PC-3 (cell line): Measurements from ENCODE around the gene MON1B. TPM values are rescaled to one million over a fixed set of nuclear protein-coding genes. Genes with fewer than 3 reads are reported as not detected.

Source experiments
- ATAC-seq: fragments of 200-7000 bp; cut with Tn5 transposase; 2 replicates; pipeline ENCODE4 v1.9.1; 2020; ENCODE audit warnings: mild to moderate bottlenecking, moderate library complexity
- BruUV-seq: library from RNA; stranded (reverse); fragments of 400-500 nt; replicated peaks from 2 replicates; lab custom pipeline; 2021; lab: Mats Ljungman, UMichigan
- CTCF ChIA-PET: fragments of 300-600 bp; sonication (Branson Sonifier 250); formaldehyde crosslinking; loops from one replicate; lab custom pipeline; 2022; ENCODE audit warnings: antibody characterized with exemption; lab: Charles Lee
- POLR2A ChIA-PET: fragments of 300-600 bp; sonication (Branson Sonifier 250); formaldehyde crosslinking; loops from one replicate; lab custom pipeline; 2022; ENCODE audit warnings: antibody characterized with exemption; ENCODE audit not compliant: unreplicated experiment; lab: Charles Lee
- DNase-seq: peaks from one replicate; pipeline ENCODE4 v3.0.0-alpha.2; 2015
- H2AFZ ChIP-seq: fragments of 300-600 bp; sonication (generic); 2 replicates; pipeline ENCODE4 v1.6.0; 2016; ENCODE audit warnings: antibody characterized with exemption, low read length
- H3F3A ChIP-seq: fragments of 300-600 bp; sonication (generic); one replicate; pipeline ENCODE4 v1.6.0; 2017; ENCODE audit warnings: antibody characterized with exemption, low read length, control low read depth, mild to moderate bottlenecking; ENCODE audit not compliant: unreplicated experiment
- H3K27ac ChIP-seq: fragments of 300-600 bp; sonication (generic); 2 replicates; pipeline ENCODE4 v1.5.1; 2016; ENCODE audit warnings: mild to moderate bottlenecking, low read length
- H3K27me3 ChIP-seq: fragments of 300-600 bp; sonication (generic); 2 replicates; pipeline ENCODE4 v1.6.1; 2016; ENCODE audit warnings: low read length, mixed read lengths
- H3K36me3 ChIP-seq: fragments of 300-600 bp; sonication (generic); 2 replicates; pipeline ENCODE4 v1.6.1; 2016; ENCODE audit warnings: low read depth, mixed run types, low read length, mixed read lengths
- H3K4me1 ChIP-seq: fragments of 300-600 bp; sonication (generic); 2 replicates; pipeline ENCODE4 v1.5.1; 2016; ENCODE audit warnings: low read length; ENCODE audit not compliant: insufficient read depth
- H3K4me2 ChIP-seq: fragments of 300-600 bp; sonication (generic); 2 replicates; pipeline ENCODE4 v1.6.0; 2016; ENCODE audit warnings: low read length
- H3K4me3 ChIP-seq: fragments of 300-600 bp; sonication (generic); 2 replicates; pipeline ENCODE4 v1.5.1; 2016; ENCODE audit warnings: mild to moderate bottlenecking, low read length, mixed read lengths
- H3K79me2 ChIP-seq: fragments of 300-600 bp; sonication (generic); 2 replicates; pipeline ENCODE4 v1.6.1; 2017; ENCODE audit warnings: low read length, mixed read lengths
- H3K9ac ChIP-seq: fragments of 300-600 bp; sonication (generic); 2 replicates; pipeline ENCODE4 v1.6.0; 2016; ENCODE audit warnings: mild to moderate bottlenecking, low read length
- H3K9me2 ChIP-seq: fragments of 300-600 bp; sonication (generic); replicated peaks from 2 replicates; pipeline ENCODE4 v1.6.1; 2016; ENCODE audit warnings: mixed run types, low read length, mixed read lengths
- H3K9me3 ChIP-seq: fragments of 300-600 bp; sonication (generic); 2 replicates; pipeline ENCODE4 v1.6.1; 2016; ENCODE audit warnings: low read length, mixed read lengths
- H4K20me1 ChIP-seq: fragments of 300-600 bp; sonication (generic); 2 replicates; pipeline ENCODE4 v1.6.1; 2016; ENCODE audit warnings: low read length, mixed read lengths
- EZH2 ChIP-seq: fragments of 300-600 bp; sonication (generic); IDR thresholded peaks from one replicate; pipeline ENCODE4 v1.6.1; 2017; ENCODE audit warnings: antibody characterized with exemption, mild to moderate bottlenecking, low read length; ENCODE audit not compliant: unreplicated experiment
- EZH2phosphoT487 ChIP-seq: fragments of 300-600 bp; sonication (generic); IDR thresholded peaks from 2 replicates; pipeline ENCODE4 v1.6.1; 2018; ENCODE audit warnings: mild to moderate bottlenecking, antibody characterized with exemption, low read length, borderline replicate concordance
- intact Hi-C: fragments of 100-400 bp; cut with micrococcal nuclease; formaldehyde crosslinking; loops from 2 replicates; pipeline ENCODE4 v1.9.0; 2023
- total RNA-seq: library from RNA; depleted of rRNA; stranded (reverse); fragments of >200 nt; gene quantifications from 2 replicates; pipeline ENCODE4 v1.2.3, GENCODE V29; 2014
- TF ChIP-seq, protein P1 (sequence below): fragments of 300-600 bp; sonication (generic); conservative IDR thresholded peaks from 2 replicates; pipeline ENCODE4 v1.5.1; 2017; ENCODE audit warnings: antibody characterized with exemption, low read depth, mild to moderate bottlenecking, low read length

The MON1B gene
- total RNA-seq, 1 experiment from 2014 or later: 12.7 TPM

DNA sequence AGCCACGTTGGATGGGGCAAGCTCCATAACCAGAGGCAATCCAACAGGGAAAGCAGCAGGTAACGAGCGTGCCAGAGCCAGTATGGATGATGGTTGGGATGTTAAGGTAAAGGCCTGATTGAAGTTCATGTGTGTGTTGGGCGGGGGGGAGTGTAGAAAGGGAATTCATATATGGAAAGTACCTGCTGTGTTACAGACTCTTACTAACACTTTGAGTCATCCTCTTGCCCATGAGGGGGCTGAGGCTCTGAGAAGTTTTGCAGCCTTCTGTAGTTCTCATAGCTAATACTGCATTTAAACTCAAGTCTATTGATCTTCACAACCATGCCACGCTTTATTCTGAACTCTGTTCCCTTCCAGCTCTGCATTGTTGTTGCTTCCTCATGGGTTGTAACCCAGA is 36.8 kb downstream of the MON1B start:
- H3K27ac ChIP-seq: no peak overlapping the region
- no peaks in the 10 kb centered on the region for H3K27me3 ChIP-seq
- ChIA-PET CTCF (no interaction called here), POLR2A (no interaction called here)
- H3K9me2 ChIP-seq: no peaks in the 10 kb centered on the region
- H4K20me1 ChIP-seq: no peaks in the 10 kb centered on the region
- H3F3A ChIP-seq: no peaks in the 10 kb centered on the region
- TF ChIP-seq EZH2 (no peak), EZH2phosphoT487 (no peak)
- TF ChIP-seq, protein P1, sequence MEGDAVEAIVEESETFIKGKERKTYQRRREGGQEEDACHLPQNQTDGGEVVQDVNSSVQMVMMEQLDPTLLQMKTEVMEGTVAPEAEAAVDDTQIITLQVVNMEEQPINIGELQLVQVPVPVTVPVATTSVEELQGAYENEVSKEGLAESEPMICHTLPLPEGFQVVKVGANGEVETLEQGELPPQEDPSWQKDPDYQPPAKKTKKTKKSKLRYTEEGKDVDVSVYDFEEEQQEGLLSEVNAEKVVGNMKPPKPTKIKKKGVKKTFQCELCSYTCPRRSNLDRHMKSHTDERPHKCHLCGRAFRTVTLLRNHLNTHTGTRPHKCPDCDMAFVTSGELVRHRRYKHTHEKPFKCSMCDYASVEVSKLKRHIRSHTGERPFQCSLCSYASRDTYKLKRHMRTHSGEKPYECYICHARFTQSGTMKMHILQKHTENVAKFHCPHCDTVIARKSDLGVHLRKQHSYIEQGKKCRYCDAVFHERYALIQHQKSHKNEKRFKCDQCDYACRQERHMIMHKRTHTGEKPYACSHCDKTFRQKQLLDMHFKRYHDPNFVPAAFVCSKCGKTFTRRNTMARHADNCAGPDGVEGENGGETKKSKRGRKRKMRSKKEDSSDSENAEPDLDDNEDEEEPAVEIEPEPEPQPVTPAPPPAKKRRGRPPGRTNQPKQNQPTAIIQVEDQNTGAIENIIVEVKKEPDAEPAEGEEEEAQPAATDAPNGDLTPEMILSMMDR: no peak
- no peak overlapping the region for H3K4me3 ChIP-seq
- H3K4me1 ChIP-seq: peaks cover 4% of the 10 kb centered on the region
- no peak for ATAC-seq
- no peak overlapping the region for H3K4me2 ChIP-seq
- no peak overlapping the region for H3K9ac ChIP-seq
- no peaks in the 10 kb centered on the region for H3K79me2 ChIP-seq
- H2AFZ ChIP-seq: no peak overlapping the region
- no TSS peak for BruUV-seq
- intact Hi-C loops: no loop called here
- no peaks in the 10 kb centered on the region for H3K9me3 ChIP-seq
- DNase-seq: no peak
- H3K36me3 ChIP-seq: no peaks in the 10 kb centered on the region

DNA sequence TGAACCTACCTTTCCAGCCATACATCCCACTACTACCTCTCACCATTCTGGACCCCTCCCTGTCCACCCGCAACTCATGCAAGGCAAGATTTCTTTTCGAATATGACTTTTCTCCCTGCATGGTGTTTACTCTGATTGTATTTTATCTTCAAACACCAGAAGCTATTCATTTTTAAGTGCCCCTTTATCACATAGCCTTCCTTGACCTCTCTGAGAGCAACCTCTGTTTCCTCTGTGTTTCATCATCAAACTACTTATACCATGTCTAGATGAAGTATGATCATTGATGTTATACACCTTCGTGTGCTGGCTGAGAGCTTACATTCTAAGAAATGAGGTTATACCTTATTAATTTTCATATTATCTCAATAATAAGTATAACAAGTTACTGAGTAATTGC is 40.1 kb downstream of the MON1B start:
- no peaks in the 10 kb centered on the region for H3K9me2 ChIP-seq
- ATAC-seq (no peak), DNase-seq (no peak)
- no TSS peak for BruUV-seq
- ChIA-PET CTCF (no interaction called here), POLR2A (no interaction called here)
- H3K36me3 ChIP-seq: no peaks in the 10 kb centered on the region; the same call in 1 of the 2 replicates
- no peak overlapping the region for H3K4me2 ChIP-seq
- intact Hi-C loops: no loop called here
- H3K79me2 ChIP-seq: no peaks in the 10 kb centered on the region
- no peaks in the 10 kb centered on the region for H4K20me1 ChIP-seq
- H3K9me3 ChIP-seq: no peaks in the 10 kb centered on the region
- H3K27ac ChIP-seq: no peak overlapping the region
- H3K27me3 ChIP-seq: no peaks in the 10 kb centered on the region
- TF ChIP-seq EZH2 (no peak), EZH2phosphoT487 (no peak)
- TF ChIP-seq, protein P1: no peak
- no peak overlapping the region for H3K4me3 ChIP-seq
- H2AFZ ChIP-seq: no peak overlapping the region
- no peaks in the 10 kb centered on the region for H3F3A ChIP-seq
- H3K9ac ChIP-seq: no peak overlapping the region
- H3K4me1 ChIP-seq: no peaks in the 10 kb centered on the region

DNA sequence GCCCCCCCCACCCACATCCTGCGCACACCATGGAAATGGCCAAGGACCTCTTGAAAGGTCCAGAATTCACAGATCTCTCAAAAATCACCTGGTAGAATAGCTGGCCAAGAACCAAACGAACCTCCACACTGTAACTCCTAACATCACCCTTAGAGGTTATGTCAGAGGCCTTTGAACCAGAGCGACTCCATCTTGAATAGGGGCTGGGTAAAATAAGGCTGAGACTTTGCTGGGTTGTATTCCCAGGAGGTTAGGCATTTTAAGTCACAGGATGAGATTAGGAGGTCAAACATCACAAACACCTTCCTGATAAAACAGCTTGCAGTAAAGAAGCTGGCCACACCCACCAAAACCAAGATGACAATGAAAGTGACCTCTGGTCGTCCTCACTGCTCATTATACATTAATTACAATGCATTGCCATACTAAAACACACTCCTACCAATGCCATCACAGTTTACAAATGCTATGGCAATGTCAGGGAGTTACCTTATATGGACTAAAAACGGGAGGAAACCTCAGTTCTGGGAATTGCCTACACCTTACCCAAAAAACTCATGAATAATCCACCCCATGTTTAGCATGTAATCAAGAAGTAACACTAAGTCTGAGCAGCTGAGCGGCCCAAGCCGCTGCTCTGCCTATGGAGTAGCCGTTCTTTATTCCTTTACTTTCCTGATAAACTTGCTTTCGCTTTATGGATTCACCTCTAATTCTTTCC is 43.0 kb downstream of the MON1B start:
- Histone ChIP-seq H3K9ac (no peak overlapping the region), H4K20me1 (no peaks in the 10 kb centered on the region), H3K9me2 (no peaks in the 10 kb centered on the region), H3K79me2 (no peaks in the 10 kb centered on the region), H3F3A (no peaks in the 10 kb centered on the region), H3K4me2 (peak overlapping the region; percentile 62), H3K36me3 (no peaks in the 10 kb centered on the region; the same call in 1 of the 2 replicates), H3K27ac (no peak overlapping the region), H3K27me3 (no peaks in the 10 kb centered on the region), H3K4me3 (peak overlapping the region; percentile 44), H3K9me3 (no peaks in the 10 kb centered on the region), H3K4me1 (0 out of 2 replicates have a peak, but pooled peaks cover 7% of the 10 kb centered on the region), H2AFZ (0 out of 2 replicates have a peak overlapping the region, but pooled peaks have one; percentile 38)
- POLR2A ChIA-PET: no interaction called here
- CTCF ChIA-PET: no interaction called here
- intact Hi-C loops: no loop called here
- no TSS peak for BruUV-seq
- no peak for TF ChIP-seq EZH2phosphoT487
- TF ChIP-seq, protein P1: no peak
- no peak for TF ChIP-seq EZH2
- ATAC-seq (no peak), DNase-seq (no peak)
